Measurements from ENCODE around the gene SERPINA10.
"Not testable (repeated sequence)": the region's sequence is repeated elsewhere in the genome, so short reads cannot be mapped to it uniquely, and the experiment has no call there.

SERPINA10 gene

DNA sequence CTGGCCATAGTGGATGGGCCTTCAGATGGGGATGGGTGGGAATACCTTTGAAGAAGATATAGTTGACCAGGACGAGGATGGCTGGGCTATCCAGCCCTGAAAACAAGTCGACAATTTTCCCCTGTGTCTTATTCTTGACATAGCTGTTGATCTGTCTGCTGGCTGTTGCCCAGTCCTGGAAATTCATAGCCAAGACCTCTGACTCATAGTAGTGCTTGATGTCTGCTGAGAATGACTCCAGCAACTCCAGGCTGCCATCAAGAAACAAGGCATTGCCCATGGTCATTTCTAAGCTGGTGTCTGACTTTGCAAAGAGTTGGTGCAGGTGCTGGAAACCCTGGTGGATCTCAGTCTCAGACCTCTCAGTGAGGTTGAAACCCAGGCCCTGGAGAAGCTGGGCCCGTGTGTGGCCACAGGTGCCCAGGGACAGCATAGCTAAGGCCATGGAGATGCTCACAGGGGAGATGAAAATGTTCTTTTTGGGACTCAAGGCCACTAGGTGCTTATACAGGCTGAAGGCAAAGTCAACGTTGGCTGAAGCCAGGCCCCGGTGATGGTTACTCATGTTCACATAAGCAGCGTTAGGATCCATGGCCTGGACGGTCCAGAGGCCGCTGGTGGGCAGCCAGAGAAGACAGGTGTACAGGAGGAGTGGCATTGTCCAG, 21.1 kb upstream of the SERPINA10 start:
- DNase-seq (ENCODE audit: low read depth): no peak

GRCh38 chr14:94312481-94313246, 19.6 kb upstream of the SERPINA10 start:
- no peak for DNase-seq (ENCODE audit: low read depth)

DNA sequence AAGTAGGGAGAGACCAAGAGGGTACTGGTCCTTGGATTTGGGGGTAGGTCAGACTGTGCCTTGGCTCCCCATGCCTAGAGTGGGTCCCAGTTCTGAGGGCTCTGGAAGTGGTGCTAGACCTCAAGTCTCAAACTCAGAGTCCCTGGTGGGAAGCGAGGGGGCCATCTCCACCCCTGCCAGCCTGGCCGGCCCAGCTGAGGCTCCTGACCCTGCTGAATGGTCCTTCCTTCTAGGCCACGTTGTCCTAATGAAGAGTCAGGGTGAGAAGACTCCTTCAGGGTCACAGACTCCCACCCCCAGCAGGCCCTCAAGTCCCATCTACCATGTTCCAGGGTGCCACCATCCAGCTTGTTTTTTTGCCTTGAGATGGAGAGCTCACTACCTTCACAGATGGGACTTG, 17.2 kb upstream of the SERPINA10 start:
- DNase-seq (ENCODE audit: low read depth): no peak

- no peak for DNase-seq (ENCODE audit: low read depth)
Observed at GRCh38 chr14:94309721-94310120, 16.7 kb upstream of the SERPINA10 start.

GRCh38 chr14:94307410-94307992, 14.4 kb upstream of the SERPINA10 start:
- DNase-seq (ENCODE audit: low read depth): no peak

DNA sequence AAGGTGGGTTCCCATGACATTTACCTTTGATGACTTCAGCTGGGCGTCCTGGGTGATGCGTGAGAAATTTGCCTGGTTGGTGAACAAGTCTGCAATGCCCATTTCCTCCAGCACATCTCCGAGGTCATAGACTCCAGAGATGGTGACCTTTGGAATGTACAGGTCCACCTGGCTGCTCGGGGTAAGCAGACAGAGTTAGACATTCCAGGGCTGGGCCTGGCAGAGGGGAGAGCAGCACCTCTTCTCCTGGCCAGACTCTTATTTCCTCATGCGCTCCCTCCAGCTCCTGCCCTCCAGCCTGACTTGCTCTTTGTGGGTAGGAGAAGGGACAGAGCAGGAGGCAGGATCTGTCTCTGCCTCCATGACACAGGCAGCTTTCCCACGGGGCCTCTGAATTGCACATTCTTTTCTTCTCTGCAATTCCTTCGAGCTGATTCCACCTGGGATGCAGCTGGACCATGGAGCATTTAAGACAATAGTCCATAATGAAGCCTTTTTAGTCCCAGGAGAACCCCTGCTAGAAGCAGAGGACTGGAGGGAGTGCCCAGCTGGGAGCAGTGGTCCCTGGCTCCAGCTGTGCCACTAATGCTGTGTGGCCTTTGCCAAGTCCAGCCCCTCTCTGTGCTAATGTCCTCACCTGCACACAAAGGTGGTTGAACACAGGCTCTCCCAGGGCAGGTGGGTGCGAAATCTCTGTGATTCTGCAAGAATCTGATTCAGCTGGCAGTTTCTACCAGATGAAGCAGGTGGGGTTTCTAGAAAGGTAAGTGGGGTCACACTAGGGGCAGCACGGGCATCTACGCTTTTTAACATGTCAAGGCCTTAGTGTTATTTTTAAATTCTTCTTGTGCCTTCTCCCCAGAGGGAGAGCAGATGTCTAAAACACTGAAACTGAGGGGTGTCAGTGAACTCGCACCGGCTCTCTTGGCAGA, 13.2 kb upstream of the SERPINA10 start:
- DNase-seq (ENCODE audit: low read depth): no peak

GRCh38 chr14:94305620-94306019, 12.6 kb upstream of the SERPINA10 start:
- no peak for DNase-seq (ENCODE audit: low read depth)

DNA sequence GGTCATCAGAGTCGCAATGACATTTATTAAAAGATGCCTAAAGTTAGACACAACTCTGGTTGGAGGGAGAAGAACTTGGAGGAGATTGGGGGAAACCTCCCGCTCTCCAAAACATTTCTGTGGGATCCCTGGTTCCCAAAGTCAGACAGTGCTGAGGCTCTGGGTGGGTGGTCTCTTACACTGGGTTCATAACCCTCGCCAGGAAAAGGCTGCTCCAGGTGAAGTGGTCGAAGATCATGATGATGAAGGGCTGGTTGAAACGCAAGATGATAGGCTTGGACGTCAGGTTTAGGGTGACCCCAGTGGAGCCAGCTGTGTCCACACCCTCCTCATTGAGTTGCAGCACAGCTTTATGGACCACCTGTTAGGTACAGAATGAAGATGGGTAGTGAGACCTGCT, 11.2 kb upstream of the SERPINA10 start:
- no peak for DNase-seq (ENCODE audit: low read depth)

GRCh38 chr14:94303111-94303510, 10.0 kb upstream of the SERPINA10 start:
- DNase-seq (ENCODE audit: low read depth): no peak

DNA sequence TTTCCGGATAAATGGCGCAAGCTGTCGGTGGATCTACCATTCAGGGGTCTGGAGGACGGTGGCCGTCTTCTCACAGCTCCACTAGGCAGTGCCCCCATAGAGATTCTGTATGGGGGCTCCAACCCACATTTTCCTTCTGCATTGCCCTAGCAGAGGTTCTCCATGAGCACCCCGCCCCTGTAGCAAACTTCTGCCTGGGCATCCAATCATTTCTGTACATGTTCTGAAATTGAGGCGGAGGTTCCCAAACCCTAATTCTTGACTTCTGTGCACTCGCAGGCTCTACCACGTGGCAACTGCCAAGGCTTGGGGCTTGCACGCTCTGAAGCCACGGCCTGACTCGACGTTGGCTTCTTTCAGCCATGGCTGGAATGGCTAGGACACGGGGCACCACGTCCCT, 5.1 kb upstream of the SERPINA10 start:
- DNase-seq (ENCODE audit: low read depth): no peak

GRCh38 chr14:94296181-94296545, 3.1 kb upstream of the SERPINA10 start:
- DNase-seq (ENCODE audit: low read depth): not testable (repeated sequence)

DNA sequence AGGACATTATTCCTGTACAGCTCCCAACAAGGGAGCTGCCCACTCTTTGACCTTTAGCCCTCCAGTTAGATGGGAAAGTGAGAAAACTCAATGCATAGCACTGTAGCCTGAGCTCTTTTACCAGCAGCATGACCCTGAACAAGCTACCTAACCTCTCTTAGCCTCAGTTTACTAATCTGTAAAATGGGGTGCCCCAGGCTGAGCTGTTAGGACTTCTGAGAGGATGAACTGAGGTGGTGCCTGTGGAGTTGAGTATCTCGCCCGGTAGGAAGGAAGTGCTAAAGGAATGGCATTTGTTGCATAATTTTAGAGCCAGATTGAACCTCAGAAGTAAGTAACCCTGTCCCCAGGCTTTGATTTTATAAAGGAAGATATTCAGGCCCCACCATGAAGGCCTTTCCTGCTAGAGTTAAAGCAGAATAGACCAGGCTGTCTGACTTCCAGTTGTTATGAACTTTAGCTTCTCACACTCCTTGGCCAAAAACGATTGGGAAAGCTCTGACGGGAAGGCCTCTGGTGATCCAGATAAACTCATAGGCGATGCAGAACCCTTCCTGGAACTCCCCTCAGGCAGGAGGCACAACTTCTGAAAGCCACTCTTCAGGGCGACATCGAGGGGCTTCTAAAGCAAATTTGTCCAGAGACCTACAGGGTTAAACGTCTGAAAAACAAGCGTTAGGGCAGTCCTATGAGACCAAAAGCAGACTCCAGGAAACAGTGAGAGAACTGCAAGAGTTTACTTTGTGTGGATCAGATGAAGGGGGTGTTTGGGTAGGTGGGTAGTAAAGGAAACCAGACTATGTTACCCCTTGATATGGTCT, 2.5 kb upstream of the SERPINA10 start:
- no peak for DNase-seq (ENCODE audit: low read depth)

GRCh38 chr14:94293578-94293924, 483 bp upstream of the SERPINA10 start:
- DNase-seq (ENCODE audit: low read depth): no peak

GRCh38 chr14:94292526-94292871, 569 bp downstream of the SERPINA10 start:
- DNase-seq (ENCODE audit: low read depth): no peak

DNA sequence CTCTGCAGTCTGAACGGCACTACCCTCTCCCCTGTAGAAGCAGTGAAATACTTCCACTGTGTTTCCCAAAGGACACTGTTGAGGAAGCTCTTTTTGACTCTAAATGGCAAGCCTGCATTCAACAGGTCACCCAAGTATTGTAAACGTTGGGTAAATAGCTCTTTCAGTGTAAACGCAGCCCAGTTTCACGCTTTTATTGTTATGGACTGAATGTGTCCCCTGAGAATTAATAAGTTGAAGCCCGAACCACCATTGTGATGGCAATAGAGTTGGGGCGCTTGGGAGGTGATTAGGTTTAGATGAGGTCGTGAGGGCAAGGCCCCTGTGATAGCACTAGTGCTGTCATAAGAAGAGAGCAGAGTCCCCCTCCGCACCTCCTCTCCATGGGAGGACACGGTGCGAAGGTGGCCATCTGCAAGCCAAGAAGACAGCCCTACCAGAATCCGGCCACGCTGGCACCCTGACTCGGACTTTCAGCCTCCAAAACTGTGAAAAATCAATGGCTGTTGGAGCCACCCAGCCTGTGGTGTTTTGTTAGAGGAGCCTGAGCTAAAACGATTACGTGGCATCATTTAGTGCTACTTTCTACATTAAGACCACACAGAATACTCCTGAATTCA, 1.1 kb downstream of the SERPINA10 start:
- no peak for DNase-seq (ENCODE audit: low read depth)

- DNase-seq (ENCODE audit: low read depth): no peak
Observed at GRCh38 chr14:94291159-94291905, 1.7 kb downstream of the SERPINA10 start.

GRCh38 chr14:94290197-94290596, 2.9 kb downstream of the SERPINA10 start:
- DNase-seq (ENCODE audit: low read depth): no peak

DNA sequence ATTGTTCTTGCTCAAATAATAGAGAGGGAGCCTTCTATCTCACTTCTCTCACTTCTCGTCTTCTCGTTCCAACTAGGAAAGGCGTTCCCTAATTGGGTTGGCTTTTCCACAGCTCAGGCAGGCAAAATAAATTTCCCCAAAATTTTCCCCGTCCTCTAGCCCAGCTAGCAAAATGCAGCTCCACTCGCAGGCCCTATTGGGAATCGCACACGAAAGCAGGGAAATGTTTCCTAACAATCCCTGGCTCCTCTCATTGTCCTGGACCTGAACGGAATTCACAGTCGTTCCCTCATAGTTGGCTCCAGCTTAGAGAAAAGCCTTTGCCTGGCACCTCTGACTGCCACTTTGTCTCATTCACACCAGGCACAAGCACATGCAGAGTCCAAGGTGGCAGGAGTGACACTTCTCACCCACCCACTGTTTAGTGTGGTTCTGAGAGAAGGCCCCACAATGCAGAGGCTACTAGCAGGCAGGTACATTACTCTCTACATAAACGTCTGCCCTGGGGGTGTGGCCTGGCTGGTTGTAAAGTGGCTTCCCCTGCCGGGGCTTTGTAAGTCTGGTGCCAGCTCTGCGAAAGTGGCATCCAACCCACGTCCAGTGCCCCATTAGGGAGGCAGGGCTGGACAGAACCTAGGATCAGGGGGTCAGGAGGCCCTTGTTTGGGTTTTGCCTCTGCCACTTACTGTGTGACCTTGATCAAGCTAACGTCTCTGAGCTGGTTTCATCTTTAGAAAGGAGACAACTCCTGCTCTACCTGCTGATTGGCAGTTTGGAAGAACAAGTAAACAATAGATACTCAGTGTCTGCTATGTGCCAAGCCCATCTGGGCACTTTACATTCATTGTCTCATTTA, 4.2 kb downstream of the SERPINA10 start:
- no peak for DNase-seq (ENCODE audit: low read depth)

- no peak for DNase-seq (ENCODE audit: low read depth)
Observed at GRCh38 chr14:94285158-94285557, 7.9 kb downstream of the SERPINA10 start.

- DNase-seq (ENCODE audit: low read depth): no peak
Observed at GRCh38 chr14:94284221-94284620, 8.8 kb downstream of the SERPINA10 start.
